ENCODE measurements around the gene C4BPA.

C4BPA gene

GRCh38 chr1:207077470-207078377 is 26.3 kb upstream of the C4BPA start:
- DNase-seq = peak; percentile 61

DNA sequence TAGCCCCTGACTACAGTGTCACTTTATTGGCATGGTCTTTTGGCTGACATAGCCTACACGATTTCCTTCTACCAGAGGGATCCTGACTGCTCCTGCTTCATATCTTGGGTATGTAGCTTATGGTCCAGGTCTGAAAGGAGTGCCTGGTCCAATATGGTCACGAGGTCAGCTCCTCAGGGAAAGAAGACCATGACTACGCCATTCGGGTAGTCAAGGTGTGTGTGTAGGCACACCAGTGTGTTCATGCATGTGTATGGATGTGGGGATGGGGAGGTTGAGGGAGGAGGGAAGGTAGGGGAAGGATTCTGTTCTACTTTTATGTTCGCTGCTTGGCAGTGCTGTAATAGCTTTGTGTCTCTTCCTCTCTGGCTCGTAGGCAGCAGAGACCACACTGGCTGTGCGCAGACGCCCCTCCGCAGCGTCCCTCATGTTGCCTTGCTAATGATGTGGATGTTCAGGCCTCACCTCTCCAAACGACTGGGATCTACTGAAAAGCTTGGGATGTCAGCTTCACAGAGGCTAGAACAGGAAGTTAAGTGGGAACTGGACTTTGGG is 25.4 kb upstream of the C4BPA start:
- no peak for DNase-seq

- DNase-seq = no peak
These were observed 24.3 kb upstream of the C4BPA start for GRCh38 chr1:207079706-207080241.

GRCh38 chr1:207081088-207081487 is 22.9 kb upstream of the C4BPA start:
- no peak for DNase-seq

GRCh38 chr1:207081806-207082205 is 22.2 kb upstream of the C4BPA start:
- DNase-seq = no peak

DNA sequence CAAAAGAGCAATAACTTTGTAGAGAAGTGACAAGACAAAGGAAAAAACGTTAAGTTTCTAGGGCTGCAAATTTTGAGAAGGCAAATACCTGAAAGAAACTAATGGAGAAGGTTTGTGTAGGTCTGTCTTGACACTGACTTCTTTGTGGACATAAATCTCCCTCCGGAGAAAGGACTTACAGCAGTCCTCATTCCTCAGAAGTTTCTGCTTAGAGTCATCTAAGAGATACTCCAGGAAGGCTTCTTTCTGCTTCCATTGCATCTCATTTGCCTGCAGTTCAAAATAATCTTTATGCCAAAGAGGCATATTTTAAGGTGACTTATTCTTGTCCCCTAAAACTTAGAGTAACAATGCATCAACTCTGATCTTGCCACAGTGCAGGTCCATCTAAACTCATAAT is 19.8 kb upstream of the C4BPA start:
- DNase-seq = no peak

- DNase-seq = peak; percentile 63
These were observed 19.3 kb upstream of the C4BPA start for GRCh38 chr1:207084701-207085180.

DNA sequence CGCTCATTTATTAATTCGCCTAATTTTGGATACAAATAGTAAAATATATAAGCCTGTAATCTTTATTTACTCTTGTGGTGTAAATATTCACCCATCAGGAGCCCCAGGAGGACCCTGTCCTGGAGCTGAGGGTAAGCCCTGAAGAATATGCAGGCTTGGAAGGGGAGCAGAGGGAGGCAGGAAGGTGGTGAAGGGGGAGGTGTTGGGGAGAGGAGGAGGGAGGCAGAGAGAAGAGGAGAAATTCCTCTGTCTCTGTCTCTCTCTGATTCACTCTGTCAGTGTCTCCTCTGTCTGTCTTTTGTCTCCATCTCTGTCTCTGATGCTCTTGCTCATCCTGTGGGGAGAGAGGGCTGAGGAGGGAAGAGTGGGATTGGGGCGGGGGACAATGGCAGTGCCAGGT is 18.1 kb upstream of the C4BPA start:
- no peak for DNase-seq

DNA sequence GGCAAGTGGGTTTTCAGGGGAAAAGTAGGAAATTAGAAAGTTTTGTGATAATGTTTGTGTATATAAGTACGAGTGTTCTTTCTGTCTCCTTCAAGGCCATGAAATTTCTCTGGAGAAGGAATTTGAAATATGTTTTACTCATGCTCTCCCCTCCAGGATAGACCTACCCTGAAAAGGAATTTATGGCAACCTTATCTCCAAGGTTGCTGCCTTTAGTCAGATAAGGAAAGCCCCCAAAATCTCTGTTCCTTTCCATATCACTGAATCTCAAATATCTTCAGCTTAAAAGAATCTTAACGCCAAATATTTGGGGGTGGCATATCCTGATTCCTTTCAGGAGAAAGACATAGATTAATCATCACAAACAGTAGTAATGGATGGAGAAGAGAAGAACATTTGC is 15.9 kb upstream of the C4BPA start:
- no peak for DNase-seq

GRCh38 chr1:207088701-207089626 is 15.1 kb upstream of the C4BPA start, which contains the start of gene C4BPB:
Gene C4BPB (plus strand): TSS chr1:207088860. CDS start chr1:207089532, 672 bp downstream.
- DNase-seq = no peak

GRCh38 chr1:207089627-207090355 is 14.2 kb upstream of the C4BPA start:
- no peak for DNase-seq

DNA sequence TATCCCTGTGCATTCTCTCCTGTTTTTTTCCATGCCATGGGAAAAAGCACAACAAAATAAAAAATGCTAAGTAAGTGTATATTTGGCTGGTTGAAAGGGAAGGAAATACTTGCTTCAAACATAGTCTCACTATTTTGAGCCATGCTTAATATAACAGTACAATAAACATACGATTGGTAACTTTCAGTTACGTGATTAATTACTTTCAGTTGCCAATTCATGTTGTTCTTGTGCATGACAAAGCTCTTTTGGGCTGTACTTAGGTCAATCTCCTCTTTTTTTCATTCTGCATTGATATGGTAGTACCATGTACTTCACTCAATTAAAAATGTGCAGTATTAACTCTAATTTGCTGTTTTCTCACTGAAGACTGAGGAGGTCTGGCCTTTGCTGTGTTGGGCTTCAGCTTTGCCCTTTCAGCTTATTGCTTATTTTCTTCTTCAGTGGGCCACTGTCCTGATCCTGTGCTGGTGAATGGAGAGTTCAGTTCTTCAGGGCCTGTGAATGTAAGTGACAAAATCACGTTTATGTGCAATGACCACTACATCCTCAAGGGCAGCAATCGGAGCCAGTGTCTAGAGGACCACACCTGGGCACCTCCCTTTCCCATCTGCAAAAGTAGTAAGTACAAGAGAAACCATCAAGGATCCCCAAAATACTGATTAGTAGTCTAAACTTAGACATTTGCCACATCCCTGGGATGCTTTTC is 12.7 kb upstream of the C4BPA start:
- DNase-seq = no peak

GRCh38 chr1:207093944-207094343 is 10.1 kb upstream of the C4BPA start:
- no peak for DNase-seq

DNA sequence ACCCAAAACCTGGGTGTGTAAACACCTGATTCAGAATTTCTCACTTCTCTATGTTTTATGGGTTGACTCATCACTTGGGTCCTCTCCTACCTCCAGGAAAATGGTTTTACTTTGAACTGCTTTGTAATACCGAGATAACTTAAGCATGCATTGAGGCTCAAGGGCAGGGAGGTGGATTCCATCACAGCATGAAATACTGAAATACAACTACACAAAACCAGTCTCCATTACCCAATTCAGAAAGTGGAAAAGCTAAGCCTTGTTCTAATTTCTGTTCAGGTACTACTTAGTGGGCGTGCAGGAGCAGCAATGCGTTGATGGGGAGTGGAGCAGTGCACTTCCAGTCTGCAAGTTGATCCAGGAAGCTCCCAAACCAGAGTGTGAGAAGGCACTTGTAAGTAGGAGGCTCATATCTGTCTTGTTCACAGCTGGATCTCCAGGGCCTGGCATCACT is 6.1 kb upstream of the C4BPA start:
- DNase-seq = no peak

DNA sequence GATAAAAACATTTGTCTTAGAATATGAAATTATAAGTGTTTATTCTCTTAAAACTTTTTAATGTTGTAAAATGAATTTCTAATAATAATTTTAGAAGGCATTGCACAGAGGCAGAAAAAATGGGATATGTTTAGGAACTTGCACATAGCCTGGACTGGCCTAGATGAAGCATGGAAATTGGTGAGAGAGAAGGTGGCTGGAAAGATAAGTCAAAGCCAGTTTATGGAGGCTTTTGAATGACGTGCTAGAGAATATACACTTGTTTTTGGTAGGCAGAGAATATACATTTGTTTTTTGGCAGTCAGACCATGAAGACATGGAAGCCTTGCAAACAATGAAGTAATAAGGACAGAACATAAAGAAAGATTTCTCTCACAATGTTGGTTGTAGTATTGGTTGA is 2.3 kb upstream of the C4BPA start:
- no peak for DNase-seq

GRCh38 chr1:207102146-207102545 is 1.9 kb upstream of the C4BPA start:
- no peak for DNase-seq

DNA sequence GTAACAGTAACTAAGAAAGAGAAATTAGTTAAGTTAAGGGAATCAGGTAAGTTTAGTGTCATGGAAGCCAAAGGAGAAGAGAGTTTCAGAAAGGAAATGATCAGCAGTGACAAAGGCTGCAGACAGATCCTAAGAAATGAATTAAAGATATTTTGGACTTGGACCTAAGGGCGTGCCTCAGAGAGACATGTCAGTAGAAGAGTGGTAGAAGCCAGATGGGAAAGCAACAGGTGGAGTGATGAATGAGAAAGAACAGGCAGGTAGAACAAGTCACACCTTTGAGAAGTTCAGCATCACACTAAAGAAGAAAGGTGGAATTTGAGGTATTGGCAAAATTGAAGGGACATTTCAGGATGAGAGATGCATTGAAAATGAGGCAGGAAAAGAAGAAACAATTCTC is 1.4 kb upstream of the C4BPA start:
- DNase-seq = no peak

DNA sequence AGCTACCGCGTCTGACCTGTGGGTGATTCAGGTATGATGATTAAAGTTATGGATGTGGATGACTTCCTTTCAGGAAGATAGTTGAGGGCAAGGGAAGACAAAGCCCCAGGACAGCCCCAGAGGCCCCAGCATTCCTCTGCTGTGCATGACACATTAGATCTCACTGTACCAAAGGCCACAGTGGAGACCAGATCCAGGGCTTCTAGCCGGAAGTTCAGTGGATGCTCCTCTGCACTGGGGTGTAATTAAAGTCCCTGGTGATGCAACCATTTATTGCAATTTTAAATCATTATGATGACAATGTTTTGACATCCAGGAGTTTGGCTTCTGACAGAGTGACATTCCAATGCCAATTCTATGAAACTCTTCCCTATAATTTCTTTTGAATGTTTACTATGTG is 5.0 kb downstream of the C4BPA start:
- DNase-seq = no peak

- DNase-seq = no peak
These were observed 8.7 kb downstream of the C4BPA start for GRCh38 chr1:207112616-207113296.

DNA sequence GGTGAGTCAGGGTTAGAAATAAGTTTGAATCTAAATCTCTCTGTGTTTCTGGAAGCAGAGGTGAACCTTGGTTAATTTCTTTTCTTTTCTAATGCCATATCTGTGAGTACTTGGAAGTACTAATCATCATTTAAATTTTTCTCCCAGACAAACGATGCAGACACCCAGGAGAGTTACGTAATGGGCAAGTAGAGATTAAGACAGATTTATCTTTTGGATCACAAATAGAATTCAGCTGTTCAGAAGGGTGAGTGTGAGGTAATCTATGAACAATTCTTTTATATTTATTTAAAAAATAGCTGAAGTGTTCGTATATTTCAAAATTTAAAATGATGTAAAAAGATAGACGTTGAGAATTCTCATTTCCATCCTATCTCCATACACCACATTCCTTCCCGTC is 11.2 kb downstream of the C4BPA start:
- no peak for DNase-seq

- DNase-seq = no peak
These were observed 20.4 kb downstream of the C4BPA start for GRCh38 chr1:207124389-207124788.
